GM18505 (cell line): ENCODE data around the gene TEKT2.

Experiments used
- ATAC-seq: cut with Tn5 transposase; IDR thresholded peaks from one replicate; pipeline ENCODE4 v1.9.1; 2021; ENCODE audit not compliant: unreplicated experiment
- POLR2A ChIP-seq: IDR thresholded peaks from 4 replicates; pipeline ENCODE4 v1.6.1; 2011; ENCODE audit warnings: borderline replicate concordance; ENCODE audit not compliant: insufficient read depth, insufficient read length; ENCODE audit errors: extremely low read depth

TEKT2 gene

DNA sequence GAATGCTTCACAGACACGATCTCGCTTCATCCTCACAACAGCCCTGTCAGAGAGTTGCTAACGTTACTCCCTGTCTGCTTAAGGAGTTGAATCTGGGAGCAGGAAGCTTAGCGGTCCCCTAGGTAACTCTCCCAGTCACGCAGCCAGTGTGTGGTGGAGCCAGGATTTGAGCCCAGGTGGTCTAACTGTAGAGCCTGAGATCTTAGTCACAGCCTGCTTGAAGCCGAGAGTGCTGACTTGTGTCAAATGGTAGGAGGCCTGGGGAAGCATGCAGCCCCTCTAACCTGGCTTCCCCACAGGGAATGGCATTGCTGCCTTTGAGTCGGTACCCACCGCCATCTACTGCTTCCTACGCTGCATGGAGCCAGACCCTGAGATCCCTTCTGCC lies 8.9 kb downstream of the TEKT2 start:
- ATAC-seq = no peak
- no peak for TF ChIP-seq POLR2A

DNA sequence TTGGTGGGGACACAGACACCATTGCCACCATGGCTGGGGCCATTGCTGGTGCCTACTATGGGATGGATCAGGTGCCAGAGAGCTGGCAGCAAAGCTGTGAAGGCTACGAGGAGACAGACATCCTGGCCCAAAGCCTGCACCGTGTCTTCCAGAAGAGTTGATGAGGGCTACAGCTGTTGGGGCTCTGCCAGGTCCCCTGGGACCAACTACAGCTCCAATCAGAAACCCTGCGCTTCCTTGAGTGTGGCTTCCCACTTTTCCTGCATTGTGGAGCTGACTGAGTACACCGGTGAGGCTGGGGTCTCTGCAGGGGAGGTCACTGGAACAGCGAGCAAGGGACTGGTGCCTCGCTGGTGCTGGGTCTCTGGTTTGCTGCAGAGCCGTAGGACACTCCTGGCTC lies 9.3 kb downstream of the TEKT2 start:
- no peak for TF ChIP-seq POLR2A
- ATAC-seq = no peak

DNA sequence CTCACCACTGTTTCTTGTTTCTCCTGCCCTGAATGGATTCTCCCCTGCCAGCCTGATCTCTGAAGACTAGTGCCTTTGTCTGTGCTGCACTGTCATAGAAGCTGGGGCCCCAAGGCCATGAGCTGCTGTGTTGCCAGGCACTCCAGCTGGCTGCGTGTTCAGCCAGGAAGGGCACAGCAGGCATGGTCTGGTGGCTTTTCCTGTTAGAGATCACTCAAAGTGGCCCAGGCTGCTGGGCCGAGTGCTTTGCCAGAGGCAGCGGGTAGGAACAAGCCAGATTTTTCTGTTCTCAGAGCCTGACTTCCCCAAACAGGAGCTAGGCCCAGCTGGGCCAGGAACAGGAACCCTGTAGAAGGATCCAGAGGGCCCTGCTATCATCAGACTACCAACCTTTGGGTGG lies 10.0 kb downstream of the TEKT2 start:
- ATAC-seq = no peak
- no peak for TF ChIP-seq POLR2A

DNA sequence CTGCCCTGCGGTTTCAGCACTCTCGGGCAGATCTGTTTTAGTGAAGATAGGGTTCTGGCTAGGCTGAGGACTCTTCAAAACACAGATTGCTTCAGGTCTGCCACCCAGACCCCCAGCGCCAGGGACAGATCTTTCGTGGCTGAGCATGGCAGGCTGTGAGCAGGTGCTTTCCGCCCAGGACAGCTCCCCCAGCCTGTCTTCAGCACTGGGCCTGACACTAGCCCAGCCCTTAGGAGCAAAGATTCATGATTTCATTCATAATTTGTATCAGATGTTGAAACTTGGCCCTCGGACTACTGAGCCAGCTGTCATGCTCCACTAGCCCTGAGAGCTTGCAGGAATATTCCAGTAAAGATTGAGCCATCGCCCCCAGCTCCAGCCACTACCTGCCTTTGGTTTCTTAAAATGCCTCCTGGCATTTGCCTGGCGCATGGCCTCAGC lies 10.7 kb downstream of the TEKT2 start:
- no peak for ATAC-seq
- no peak for TF ChIP-seq POLR2A

DNA sequence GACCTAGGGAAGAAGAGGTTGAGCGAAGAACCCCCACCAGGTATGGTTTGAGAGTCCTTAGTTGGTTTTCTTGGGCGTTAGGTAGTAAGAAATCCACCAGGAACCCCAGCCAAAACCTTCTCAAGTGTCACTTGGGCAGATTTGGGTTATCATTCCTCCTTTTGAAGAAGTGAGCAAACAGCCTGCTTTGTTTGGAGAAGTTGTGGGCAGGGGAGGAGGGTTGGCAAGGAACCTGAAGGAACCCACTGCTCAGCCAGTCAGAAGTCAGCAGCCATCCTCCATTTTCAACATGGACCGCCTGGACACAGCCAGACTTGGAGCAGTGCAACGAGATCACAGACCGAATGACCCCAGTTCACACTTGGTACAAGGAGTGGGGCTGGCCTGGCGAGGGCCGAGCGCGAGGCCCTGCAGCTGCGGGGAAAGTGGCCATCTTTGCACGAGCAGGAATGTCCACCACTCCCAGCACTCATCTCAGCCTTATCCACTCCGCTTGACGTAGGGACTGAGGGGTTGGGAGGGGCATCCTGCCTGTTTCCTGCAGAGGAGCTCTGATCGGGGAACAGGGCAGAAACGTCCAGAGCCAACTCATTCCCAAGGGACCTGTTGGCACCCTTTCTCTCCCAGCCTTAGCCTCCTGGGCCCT lies 12.0 kb downstream of the TEKT2 start:
- TF ChIP-seq POLR2A = no peak
- no peak for ATAC-seq

DNA sequence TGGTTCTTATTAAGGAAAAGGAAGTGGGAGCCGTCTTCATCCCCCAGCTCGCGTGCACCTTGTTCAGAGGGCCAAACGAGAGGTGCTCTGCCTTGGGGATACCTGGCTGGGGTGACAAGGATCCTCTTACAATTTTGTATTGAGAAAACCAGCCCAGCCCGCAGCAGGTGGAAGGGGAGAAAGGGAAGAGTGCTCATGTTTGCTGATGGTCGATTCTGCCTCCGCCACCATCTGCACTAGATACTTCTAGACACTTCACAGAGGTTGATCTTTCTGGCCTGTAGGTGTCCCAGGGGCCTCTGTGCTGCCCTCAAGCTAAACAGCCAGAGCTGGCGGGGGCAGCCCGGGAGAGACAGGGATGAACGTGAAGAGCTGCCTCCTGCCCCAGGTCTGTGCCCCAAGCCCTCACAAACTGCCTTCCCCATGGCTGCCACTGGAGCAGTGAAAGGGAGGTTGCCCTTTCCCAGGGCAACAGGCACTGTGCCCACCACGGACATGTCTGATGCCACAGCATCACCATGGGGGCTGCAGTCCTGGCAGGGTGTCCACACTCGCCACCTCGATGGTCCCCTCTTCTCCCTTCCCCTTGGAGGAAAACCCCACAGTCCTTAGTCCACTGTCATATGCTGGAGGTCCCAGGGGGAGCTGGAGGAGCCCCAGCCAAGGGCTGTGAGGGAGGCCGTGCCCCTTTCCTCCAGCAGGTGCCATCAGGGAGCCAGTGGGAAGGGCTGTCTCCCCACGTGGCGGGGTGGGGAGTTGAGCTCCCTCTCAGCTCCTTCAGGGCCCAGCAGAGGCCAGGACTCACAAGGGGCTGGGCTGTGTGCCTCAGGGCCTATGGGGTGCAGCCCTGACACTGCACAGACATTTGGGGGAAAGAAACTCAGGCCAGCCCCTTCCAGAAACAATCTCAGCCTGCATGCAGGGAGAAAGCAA lies 12.9 kb downstream of the TEKT2 start:
- TF ChIP-seq POLR2A = peak; percentile 13
- no peak for ATAC-seq

DNA sequence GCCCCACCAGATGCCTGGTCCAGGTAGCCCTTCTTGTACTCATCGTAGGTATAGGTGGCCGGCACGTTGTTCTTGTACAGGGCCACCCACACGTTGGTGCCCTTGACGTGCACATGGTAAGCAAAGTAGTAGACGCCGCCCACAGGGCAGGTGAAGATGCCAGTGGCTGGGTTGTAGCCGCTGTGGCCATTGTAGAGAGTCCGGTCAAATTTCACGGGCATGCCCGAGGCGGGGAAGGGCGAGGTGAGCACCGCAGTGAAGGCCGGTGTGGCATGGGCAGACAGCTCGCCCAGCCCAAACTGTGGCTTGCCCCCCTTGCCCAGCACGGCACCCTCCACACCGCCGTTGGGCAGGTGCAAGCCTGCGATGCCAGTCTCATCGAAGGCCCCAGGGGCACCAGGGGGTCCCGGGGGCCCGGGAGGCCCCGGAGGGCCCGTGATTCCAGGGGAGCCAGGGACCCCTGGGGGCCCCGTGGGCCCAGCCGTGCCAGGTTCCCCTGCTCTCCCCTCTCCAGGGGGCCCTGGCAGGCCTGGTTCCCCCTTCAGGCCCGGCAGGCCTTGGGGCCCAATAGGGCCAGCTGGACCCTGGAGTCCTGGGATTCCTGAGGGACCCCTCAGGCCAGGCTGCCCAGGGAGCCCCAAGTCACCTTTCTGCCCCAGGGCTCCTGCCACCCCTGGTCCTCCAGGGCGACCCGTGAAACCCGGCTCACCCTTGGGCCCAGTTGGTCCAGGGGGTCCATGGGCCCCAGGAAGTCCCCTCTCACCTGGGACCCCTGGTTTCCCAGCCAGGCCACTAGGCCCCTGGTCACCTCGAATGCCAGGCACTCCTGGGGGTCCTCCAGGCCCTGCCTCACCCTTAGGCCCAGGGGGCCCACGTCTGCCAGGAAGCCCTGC lies 14.0 kb downstream of the TEKT2 start:
- no peak for TF ChIP-seq POLR2A
- ATAC-seq = no peak

DNA sequence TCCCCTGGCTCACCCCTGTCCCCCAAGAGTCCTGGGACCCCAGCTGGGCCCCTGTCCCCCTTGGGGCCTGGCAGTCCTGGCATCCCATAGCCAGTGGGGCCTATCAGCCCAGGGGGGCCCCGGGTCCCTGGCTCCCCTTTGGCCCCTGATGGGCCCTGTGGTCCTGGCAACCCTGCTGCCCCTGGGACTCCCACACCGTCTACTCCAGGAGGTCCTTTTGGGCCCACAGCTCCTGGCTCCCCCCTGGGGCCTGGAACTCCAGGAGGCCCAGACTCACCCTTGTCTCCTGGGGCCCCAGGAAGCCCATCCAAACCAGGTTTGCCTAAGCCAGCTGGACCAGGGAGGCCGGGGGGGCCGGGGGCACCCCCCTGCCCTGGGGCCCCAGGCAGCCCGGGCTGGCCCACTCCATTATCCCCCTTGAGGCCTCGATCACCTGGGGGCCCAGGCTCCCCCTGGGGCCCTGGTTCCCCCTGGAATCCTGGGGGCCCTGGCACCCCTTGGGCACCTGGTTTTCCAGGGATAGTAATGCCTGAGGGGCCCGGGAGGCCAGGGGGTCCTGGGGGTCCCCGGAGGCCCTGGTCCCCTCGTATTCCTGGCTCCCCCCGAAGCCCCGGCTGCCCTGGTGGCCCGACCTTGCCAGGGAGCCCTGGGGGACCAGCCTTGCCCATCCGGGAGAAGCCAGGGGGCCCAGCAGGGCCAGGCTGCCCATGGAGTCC lies 14.9 kb downstream of the TEKT2 start:
- TF ChIP-seq POLR2A = no peak
- no peak for ATAC-seq

DNA sequence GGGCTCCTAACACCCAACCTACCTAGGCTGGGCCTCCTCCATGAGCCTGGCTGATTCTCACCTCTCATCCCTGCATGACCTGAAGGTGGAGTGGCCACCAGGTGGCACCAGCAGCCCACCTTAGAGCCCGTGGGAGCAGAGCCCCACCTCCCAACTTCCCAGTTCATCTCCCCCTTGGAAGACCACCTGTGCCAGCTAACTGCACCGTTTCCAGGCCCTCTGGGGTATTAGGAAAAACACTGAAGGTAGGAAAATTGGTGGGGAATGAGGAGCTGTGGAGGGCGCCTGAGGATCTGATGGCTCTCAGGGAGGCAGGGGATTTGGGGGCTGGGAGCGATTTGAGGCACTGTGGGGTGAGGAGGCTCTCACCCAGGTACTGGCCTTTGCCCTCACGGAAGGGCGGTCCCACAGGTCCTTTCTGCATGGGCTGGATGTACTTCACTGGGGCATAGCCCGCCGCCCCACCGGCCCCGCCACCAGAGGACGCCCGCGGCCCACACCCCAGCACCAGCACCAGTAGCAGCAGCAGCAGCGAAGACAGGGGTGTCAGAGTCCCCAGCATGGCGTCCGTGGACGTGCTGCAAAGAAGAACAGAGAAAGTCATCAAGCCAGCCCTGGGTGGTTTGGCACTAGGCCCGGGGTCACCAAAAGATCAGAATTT lies 15.9 kb downstream of the TEKT2 start:
- no peak for ATAC-seq
- TF ChIP-seq POLR2A = no peak

DNA sequence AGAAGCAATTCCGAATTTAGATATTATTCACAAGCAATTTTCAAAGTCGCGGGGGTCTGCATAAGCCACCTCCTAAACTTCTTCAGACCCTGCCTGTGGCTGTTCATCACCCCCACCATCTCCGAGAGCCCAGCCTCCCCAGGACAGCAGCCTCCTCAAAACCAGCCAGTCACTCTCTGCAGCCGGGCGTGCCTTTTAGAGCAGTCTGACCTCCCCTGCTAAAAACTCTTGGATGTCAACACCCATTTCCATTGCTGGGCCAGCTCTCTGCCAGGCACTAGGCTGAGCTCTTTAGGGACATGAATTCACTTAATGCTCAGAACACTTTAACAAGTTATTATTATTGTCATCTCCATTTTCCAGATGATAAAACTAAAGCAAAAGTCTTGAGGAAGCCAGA lies 16.5 kb downstream of the TEKT2 start:
- no peak for ATAC-seq
- TF ChIP-seq POLR2A = no peak

DNA sequence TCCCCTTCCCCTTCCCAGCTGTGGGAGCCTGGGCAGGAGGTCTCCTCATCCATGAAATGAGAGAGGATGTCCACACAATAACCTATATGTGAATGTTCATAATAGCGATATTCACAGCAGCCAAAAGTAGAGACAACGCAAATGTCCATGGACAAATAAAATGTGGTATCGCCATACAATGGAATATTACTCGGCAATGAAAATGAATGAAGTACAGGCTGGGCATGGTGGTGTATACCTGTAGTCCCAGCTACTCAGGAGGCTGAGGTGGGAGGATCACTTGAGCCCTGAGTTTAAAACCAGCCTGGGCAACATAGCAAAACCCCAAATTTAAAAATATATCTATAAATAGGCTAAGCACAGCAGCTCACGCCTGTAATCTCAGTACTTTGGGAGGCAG lies 17.7 kb downstream of the TEKT2 start:
- ATAC-seq = no peak
- TF ChIP-seq POLR2A = no peak

DNA sequence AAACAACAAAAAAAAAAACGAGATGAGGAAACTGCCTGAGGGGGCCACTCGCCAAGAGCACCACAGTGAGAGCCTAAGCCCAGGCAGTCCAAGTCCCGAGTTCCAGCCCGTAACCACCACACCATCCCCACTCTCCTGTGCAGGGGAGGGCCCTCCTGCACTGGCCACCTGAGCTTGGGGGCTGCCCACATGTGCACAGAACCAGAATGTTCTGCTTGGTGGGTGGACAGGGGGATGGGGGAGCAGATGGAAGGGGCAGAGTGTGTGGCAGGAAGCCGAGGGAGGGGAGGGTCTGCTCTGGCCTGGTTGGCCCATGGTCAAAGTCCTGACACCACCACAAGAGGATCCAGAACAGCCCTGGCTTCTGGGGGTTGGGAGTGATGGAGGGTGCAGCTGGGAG lies 22.4 kb downstream of the TEKT2 start:
- ATAC-seq = no peak
- TF ChIP-seq POLR2A = no peak
